G401.6 (cell line): Measurements from ENCODE around the gene MICU1.
"Not testable (repeated sequence)": the region's sequence is repeated elsewhere in the genome, so short reads cannot be mapped to it uniquely, and the experiment has no call there.

Experiments
- FAIRE-seq: peaks from 2 replicates; lab custom pipeline; 2012; peaks lifted over from hg19 to GRCh38; lab: Jason Lieb, UNC

The MICU1 gene

GRCh38 chr10:72503694-72504438 lies 122.0 kb downstream of the MICU1 start:
- FAIRE-seq = no peak

- no peak for FAIRE-seq
Observed at GRCh38 chr10:72503241-72503640, 122.6 kb downstream of the MICU1 start.

DNA sequence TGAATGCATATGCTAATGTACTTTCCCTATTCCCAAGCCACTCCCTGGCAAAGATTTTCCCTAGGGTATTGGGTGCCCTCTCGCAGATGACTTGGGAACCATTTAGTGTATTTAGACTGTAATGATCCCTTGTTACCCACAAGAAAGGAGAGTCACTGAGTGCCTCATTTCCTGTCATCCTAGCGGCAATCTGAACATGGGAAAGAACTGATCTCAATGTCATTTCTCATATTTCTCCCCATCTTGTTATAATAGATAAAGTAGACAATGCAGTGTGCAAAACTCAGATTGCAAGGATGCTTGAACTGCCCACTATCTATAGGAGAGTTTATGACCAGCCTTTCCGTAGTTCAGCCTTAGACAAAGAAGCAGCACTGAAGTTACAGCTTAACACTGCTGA lies 123.3 kb downstream of the MICU1 start:
- no peak for FAIRE-seq

- no peak for FAIRE-seq
Observed at GRCh38 chr10:72499701-72500100, 126.2 kb downstream of the MICU1 start.

GRCh38 chr10:72490951-72491350 lies 134.9 kb downstream of the MICU1 start:
- no peak for FAIRE-seq

- no peak for FAIRE-seq
Observed at GRCh38 chr10:72487521-72487920, 138.4 kb downstream of the MICU1 start.

GRCh38 chr10:72487116-72487515 lies 138.8 kb downstream of the MICU1 start:
- no peak for FAIRE-seq

DNA sequence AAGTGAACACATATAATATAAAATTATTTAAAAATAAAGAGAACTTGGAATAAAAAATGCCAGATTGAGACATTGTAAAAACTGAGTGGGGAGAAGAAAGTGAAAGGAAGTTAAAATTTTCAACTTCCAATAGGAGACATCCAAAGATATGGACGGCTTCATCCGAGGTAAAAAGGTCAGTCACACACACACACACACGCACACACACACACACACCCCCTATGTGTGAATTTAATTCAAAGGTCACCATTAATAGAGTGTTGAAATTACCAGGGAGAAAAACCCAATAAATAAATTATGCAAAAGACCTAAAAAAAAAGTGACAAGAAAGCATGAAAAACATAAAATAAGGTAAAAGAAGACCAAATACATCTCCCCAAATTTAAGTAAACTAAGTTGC lies 140.2 kb downstream of the MICU1 start:
- FAIRE-seq = peak; percentile 58

- FAIRE-seq = no peak
Observed at GRCh38 chr10:72484521-72484920, 141.4 kb downstream of the MICU1 start.

GRCh38 chr10:72483471-72483870 lies 142.4 kb downstream of the MICU1 start:
- FAIRE-seq = no peak

GRCh38 chr10:72480861-72481260 lies 145.0 kb downstream of the MICU1 start:
- no peak for FAIRE-seq

DNA sequence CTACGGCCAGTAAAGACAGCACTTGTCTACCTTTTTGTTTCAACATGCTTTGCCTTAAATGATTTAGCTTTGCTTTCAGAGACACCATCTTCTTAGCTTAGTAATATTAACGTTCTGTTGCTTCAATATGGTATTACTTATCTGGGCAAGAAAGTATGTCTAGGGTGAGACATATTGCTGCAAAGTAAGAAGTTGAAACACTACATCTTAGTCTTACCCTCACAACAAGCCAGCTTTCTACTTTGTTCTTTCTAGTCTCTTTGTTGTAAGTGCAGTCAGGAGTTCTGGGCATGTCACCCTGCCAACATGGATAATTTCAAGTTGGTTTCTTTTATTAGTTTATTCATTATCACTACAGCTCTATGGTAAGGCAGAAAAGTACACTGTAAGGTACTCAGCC lies 148.4 kb downstream of the MICU1 start:
- FAIRE-seq = no peak

DNA sequence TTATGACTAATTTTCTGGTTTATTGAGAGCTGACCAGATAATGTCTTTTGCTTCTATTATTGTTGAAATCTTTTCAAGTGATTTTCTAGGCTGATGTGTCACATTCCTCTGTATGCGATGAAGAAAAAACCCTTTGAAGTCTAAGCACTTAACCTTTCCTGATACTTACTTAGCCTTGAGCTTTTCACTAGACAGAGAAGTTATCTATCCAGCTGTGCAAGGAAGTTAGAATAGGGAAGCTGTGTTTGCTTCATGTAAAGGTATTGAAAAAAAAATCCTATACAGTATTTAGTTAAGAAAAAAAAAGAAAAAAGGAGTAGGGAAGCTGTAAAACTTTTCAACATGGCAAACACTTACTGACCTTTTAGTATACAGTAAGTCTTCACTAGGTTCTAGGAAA lies 153.6 kb downstream of the MICU1 start:
- no peak for FAIRE-seq

DNA sequence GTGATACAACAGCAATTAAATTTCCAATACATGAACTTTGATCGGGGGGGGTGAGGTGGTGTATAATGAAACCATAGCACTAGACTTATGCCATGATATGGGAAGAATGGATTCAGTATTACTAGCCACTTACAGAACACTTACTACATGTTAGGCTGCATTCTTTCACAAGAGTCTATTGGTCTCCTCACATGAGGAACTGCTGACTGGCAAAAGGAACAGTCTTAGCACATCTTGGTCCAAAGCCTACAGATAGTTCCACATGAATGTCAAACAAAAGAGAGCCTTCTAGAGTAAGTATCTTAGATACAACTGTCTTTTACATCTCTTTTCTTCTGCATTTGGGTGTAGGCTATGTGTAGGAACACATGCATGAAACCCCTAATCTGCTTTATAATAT lies 155.2 kb downstream of the MICU1 start:
- no peak for FAIRE-seq

DNA sequence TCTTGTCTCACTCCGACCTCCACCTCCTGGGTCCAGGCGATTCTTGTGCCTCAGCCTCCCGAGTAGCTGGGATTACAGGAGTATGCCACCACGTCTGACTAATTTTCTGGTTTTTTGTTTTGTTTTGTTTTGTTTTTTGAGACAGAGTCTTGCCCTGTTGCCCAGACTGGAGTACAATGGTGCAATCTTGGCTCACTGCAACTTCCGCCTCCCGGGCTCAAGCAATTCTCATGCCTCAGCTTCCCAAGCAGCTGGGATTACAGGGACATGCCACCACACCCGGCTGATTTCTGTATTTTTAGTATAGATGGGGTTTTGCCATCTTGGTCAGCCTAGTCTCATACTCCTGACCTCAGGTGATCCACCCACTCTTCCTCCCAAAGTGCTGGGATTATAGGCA lies 158.8 kb downstream of the MICU1 start:
- not testable (repeated sequence) for FAIRE-seq

DNA sequence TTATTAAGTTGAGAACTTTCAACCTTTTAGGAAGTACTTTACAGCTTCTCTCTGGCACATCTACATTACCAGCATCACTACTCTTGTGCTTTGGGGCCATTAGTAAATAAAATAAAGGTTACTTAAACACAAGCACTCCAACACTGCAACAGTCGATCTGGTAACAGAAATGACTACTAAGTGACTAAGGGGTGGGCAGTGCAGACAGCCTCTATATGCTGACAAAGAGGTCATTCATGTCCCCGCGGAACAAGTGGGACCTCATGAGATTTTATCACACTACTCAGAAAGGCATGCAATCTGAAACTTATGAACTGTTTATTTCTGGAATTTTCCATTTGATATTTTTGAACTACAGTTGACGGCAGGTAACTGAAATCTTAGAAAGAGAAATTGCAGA lies 159.9 kb downstream of the MICU1 start:
- FAIRE-seq = no peak

DNA sequence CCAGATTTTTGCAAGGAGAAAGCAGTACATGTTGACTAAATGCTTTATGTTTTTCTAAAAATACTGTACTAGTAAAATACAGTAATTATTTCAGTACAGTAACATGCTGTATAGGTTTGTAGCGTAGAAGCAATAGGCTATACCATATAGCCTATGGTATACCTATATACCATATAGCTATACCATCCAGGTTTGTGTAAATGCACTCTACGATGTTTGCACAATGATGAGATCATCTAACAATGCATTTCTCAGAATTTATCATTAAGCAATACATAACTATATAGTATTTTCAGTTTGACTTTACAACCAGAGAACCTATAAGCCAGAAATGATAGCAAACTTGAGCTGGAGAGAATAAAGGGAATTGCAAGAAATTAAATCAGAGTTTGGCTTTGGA lies 161.4 kb downstream of the MICU1 start:
- no peak for FAIRE-seq

- no peak for FAIRE-seq
Observed at GRCh38 chr10:72462261-72462660, 163.6 kb downstream of the MICU1 start.

GRCh38 chr10:72461085-72461484 lies 164.8 kb downstream of the MICU1 start:
- FAIRE-seq = no peak

DNA sequence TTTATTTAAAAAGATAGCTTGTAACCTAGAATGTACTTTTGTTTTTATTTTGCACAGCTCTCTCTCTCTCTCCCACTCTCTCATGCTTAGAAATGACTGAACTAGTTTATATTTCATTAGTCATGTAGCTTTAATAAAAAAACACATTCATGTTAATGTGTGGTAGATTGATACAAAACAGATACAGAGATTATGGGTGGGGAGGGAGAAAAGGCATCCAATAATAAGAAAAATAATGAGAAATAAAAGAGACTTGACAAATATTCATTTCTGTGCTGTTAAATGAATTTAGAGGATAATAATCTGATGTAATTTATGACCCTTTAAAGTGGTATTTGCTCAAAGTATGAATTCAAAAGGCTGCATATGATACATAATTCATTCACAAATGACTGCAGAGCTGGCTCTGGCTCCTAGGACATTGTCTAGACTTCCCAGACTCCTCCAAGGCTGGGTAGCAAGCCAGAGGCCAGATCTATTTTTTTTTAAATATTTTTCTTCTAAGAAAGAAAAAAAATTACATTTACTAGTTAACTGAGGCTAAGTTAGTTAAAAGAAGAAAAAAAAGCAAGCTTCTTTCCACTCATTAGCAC lies 165.5 kb downstream of the MICU1 start:
- FAIRE-seq = no peak

DNA sequence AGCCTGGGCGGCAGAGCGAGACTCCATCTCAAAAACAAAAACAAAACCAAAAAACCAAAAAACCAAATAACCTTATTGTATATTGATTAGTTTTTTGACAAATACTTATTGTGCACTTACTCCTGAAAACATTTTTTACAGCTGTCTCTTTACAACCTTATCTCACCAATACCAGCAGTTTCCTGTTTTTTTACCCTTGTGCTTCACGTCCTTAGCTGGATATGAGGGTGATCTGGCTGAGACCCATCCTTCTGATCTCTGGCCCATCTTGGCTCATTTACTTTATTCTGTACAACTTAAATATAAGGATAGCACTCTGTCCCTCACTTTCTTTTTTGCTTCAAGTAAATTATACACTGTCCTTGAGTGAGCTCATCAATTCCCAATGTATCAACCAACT lies 166.6 kb downstream of the MICU1 start:
- FAIRE-seq = no peak

GRCh38 chr10:72455889-72456595 lies 169.8 kb downstream of the MICU1 start:
- FAIRE-seq = no peak

DNA sequence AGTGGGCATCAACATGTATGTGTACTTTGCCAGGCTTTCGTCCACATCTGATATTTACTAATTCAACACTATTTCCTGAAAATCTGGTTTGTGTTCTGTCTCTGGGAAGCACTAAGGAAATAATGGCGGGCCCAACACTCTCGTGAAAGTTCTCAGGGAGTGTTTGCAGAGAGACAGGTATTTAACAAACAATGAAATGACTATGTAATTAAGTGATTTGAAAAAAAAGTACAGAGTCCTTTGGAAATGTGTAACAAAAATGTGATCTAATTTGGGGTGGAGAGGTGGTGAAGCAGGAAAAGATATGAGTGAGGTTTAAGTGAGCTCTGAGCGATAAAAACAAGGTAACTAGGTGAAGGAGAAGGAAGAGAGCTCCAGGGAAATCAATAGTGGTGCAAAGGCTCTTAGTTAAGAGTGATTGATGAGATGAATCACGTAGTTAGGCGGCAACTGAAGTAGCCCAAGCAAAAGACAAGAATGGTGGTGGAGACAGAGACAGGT lies 175.9 kb downstream of the MICU1 start:
- no peak for FAIRE-seq
